Esophagus squamous epithelium (tissue), 4 donors: ENCODE measurements around the gene STUB1.
A peak's percentile ranks its signal among the peaks of the same experiment; 100 is the strongest.

Source experiments
- CTCF ChIP-seq, 6 experiments: fragments of 450-650 bp in 4 of 6; fragments of 200-600 bp in 2 of 6; sonication (generic) in 2 of 6; IDR thresholded peaks; one replicate each; pipeline ENCODE4 v1.5.1; 2016 to 2019; ENCODE audit warnings: antibody characterized with exemption in 6 of 6, mild to moderate bottlenecking in 4 of 6, moderate library complexity in 4 of 6
- POLR2A ChIP-seq, 4 donors: fragments of 450-650 bp; IDR thresholded peaks; one replicate each; pipeline ENCODE4 v1.6.1; 2017; ENCODE audit warnings: antibody characterized with exemption in 4 of 4, mild to moderate bottlenecking in 4 of 4, moderate library complexity in 3 of 4

GRCh38 chr16:695355-696089 is 15.3 kb downstream of the STUB1 start:
- TF ChIP-seq CTCF (IDR thresholded peaks at IDR 0.05) (no peak), POLR2A (IDR thresholded peaks at IDR 0.05) (peak in 1 of 4 donors; percentile 32)
